GM10266 (cell line): ENCODE results near the gene FAM120A.

Experiments
- DNase-seq: peaks from one replicate; pipeline ENCODE4 v3.0.0; 2012; ENCODE audit errors: extremely low spot score
- CTCF ChIP-seq: IDR thresholded peaks from 2 replicates; pipeline ENCODE4 v1.5.1; 2012; ENCODE audit warnings: mild to moderate bottlenecking, low read depth; ENCODE audit not compliant: control insufficient read depth, insufficient read depth; ENCODE audit errors: missing control alignments

FAM120A gene

GRCh38 chr9:93566408-93567270 lies 115.2 kb downstream of the FAM120A start:
- peak; percentile 98 for DNase-seq
- peak; percentile 96 for TF ChIP-seq CTCF

- no peak for TF ChIP-seq CTCF
- no peak for DNase-seq
Observed at GRCh38 chr9:93567271-93567959, 115.9 kb downstream of the FAM120A start.

- no peak for DNase-seq
- no peak for TF ChIP-seq CTCF
Observed at GRCh38 chr9:93568169-93568568, 116.7 kb downstream of the FAM120A start.

GRCh38 chr9:93569621-93570174 lies 118.2 kb downstream of the FAM120A start:
- no peak for TF ChIP-seq CTCF
- DNase-seq, result no peak

GRCh38 chr9:93572221-93572620 lies 120.7 kb downstream of the FAM120A start:
- no peak for TF ChIP-seq CTCF

GRCh38 chr9:93572636-93573515 lies 121.4 kb downstream of the FAM120A start:
- DNase-seq, result no peak
- TF ChIP-seq CTCF, result no peak

More at GRCh38 chr9:93572221-93572620, 120.7 kb downstream of the FAM120A start:
- DNase-seq, result no peak
